Brain microvascular endothelial cell (primary cell): ENCODE measurements around the gene GPR82.
"Not testable (repeated sequence)": the region's sequence is repeated elsewhere in the genome, so short reads cannot be mapped to it uniquely, and the experiment has no call there.

ENCODE experiments used
- DNase-seq: peaks from one replicate; pipeline ENCODE4 v3.0.0-alpha.2; 2020
- H3K27ac ChIP-seq: fragments of 250-450 bp; sonication (Bioruptor Pico); 2 replicates; pipeline ENCODE4 v1.5.1; 2020; ENCODE audit warnings: mild to moderate bottlenecking, moderate library complexity
- H3K27me3 ChIP-seq: fragments of 250-450 bp; sonication (Bioruptor Pico); replicated peaks from 2 replicates; pipeline ENCODE4 v1.5.1; 2020; ENCODE audit warnings: mild to moderate bottlenecking
- H3K36me3 ChIP-seq: fragments of 250-450 bp; sonication (Bioruptor Pico); replicated peaks from 2 replicates; pipeline ENCODE4 v1.5.1; 2020; ENCODE audit warnings: mild to moderate bottlenecking
- H3K4me3 ChIP-seq: 2 replicates; pipeline ENCODE4 v1.5.1; 2011; ENCODE audit warnings: low read depth, mild to moderate bottlenecking, control low read depth, low read length, moderate library complexity
- in situ Hi-C: cut with HindIII; loops from 2 replicates; pipeline ENCODE4 v1.10.0; 2017; ENCODE audit warnings: low sequenced_read_pairs, low pct_ligation_motif_present
- TF ChIP-seq, protein P1 (sequence below): IDR thresholded peaks from 2 replicates; pipeline ENCODE4 v1.5.1; 2011; ENCODE audit warnings: low read depth, mild to moderate bottlenecking, moderate library complexity, low read length, control low read depth, inconsistent platforms; ENCODE audit errors: missing control alignments

The GPR82 gene

GRCh38 chrX:41723826-41724225 is at the start of gene GPR82:
Gene GPR82, plus strand, starts transcription at chrX:41724181. Its CDS starts 2,846 bp downstream, at chrX:41727027.
- no peak within 1 kb of the TSS for H3K27ac ChIP-seq
- DNase-seq, result no peak

GRCh38 chrX:41676361-41676760 is 47.6 kb upstream of the GPR82 start:
- DNase-seq, H3K27me3 ChIP-seq, in situ Hi-C loops, H3K36me3 ChIP-seq, H3K27ac ChIP-seq, H3K4me3 ChIP-seq: not testable (repeated sequence)

More at GRCh38 chrX:41723826-41724225, at the start of gene GPR82:
- TF ChIP-seq, protein P1, sequence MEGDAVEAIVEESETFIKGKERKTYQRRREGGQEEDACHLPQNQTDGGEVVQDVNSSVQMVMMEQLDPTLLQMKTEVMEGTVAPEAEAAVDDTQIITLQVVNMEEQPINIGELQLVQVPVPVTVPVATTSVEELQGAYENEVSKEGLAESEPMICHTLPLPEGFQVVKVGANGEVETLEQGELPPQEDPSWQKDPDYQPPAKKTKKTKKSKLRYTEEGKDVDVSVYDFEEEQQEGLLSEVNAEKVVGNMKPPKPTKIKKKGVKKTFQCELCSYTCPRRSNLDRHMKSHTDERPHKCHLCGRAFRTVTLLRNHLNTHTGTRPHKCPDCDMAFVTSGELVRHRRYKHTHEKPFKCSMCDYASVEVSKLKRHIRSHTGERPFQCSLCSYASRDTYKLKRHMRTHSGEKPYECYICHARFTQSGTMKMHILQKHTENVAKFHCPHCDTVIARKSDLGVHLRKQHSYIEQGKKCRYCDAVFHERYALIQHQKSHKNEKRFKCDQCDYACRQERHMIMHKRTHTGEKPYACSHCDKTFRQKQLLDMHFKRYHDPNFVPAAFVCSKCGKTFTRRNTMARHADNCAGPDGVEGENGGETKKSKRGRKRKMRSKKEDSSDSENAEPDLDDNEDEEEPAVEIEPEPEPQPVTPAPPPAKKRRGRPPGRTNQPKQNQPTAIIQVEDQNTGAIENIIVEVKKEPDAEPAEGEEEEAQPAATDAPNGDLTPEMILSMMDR, result no peak
- Histone ChIP-seq H3K4me3 (no peak within 1 kb of the TSS), H3K36me3 (no peaks in the 10 kb centered on the region), H3K27me3 (no peaks in the 10 kb centered on the region)
- in situ Hi-C loops, result no loop called here

DNA sequence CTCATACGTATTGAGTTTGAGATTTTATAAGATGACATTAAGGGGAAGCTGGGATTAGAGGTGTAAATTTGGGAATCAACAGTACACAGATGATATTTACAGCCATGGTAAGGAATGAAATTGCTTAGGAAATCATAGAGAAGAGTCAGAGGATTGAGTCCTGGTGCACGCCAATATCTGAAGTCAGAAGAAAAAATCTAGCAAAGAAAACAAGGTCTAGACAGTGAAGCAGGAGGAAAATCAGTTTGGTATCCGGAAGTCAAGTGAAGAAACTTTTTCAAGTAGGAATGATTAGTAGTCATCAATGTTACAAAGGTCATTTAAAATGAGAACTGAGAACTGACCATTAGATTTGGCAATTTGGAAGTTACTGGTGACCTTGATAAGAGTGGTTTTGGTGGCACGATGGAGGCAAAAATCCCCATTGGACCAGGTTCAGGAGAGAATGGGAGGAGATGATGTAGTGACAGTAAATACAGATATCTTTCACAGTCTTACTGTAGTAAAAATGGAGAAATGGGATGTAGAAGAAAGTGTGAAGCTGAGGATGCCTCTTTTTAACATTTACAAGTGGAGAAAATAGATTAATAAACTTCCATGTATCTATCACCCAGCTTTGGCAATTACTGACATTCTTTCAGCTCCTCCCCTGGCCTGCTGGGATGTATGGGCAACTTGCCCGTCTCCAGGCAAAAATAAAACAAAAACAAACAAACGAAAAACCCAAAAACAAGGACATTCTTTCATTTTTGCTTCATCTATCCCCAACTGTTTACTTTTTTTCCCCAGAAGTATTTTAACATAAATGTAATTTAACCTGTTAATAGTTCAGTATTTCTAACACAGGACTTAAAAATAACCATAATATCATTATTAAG is 46.6 kb upstream of the GPR82 start:
- H3K27me3 ChIP-seq, result no peaks in the 10 kb centered on the region
- H3K4me3 ChIP-seq, result no peak overlapping the region
- DNase-seq, result peak; percentile 19
- peak overlapping the region; percentile 19 for H3K27ac ChIP-seq
- in situ Hi-C loops, result no loop called here
- H3K36me3 ChIP-seq, result no peaks in the 10 kb centered on the region
- TF ChIP-seq, protein P1, result no peak

- Histone ChIP-seq H3K27ac (no peak overlapping the region), H3K36me3 (no peaks in the 10 kb centered on the region), H3K27me3 (no peaks in the 10 kb centered on the region), H3K4me3 (no peak overlapping the region)
- TF ChIP-seq, protein P1, result no peak
- DNase-seq, result no peak
- in situ Hi-C loops, result no loop called here
These were observed 39.8 kb upstream of the GPR82 start for GRCh38 chrX:41684138-41684537.

GRCh38 chrX:41684940-41685339 is 39.0 kb upstream of the GPR82 start:
- Histone ChIP-seq H3K27me3 (no peaks in the 10 kb centered on the region), H3K36me3 (no peaks in the 10 kb centered on the region), H3K4me3 (no peak overlapping the region), H3K27ac (no peak overlapping the region)
- no peak for DNase-seq
- TF ChIP-seq, protein P1, result no peak
- in situ Hi-C loops, result no loop called here

GRCh38 chrX:41686788-41687187 is 37.2 kb upstream of the GPR82 start:
- Histone ChIP-seq H3K27me3 (no peaks in the 10 kb centered on the region), H3K4me3 (no peak overlapping the region), H3K27ac (no peak overlapping the region), H3K36me3 (no peaks in the 10 kb centered on the region)
- TF ChIP-seq, protein P1, result no peak
- in situ Hi-C loops, result no loop called here
- DNase-seq, result no peak
